Effector memory CD8-positive, alpha-beta T cell (primary cell): ENCODE measurements around the gene TAB2.

Experiments
- ATAC-seq: fragments of 150-1000 bp; cut with Tn5 transposase; replicated peaks from 2 replicates; pipeline ENCODE4 v1.10.0; 2021; ENCODE audit warnings: mild to moderate bottlenecking, moderate library complexity
- DNase-seq, 3 experiments: peaks; one replicate each; pipeline ENCODE4 v3.0.0; 2021
- H3K27ac Mint-ChIP-seq, 2 donors: one replicate each; pipeline ENCODE4 v1.8.0; 2022; ENCODE audit warnings: mild to moderate bottlenecking in 2 of 2, mixed read lengths in 2 of 2, moderate library complexity in 2 of 2
- H3K27me3 Mint-ChIP-seq, 2 donors: one replicate each; pipeline ENCODE4 v1.8.0; 2022; ENCODE audit warnings: mixed read lengths in 2 of 2
- H3K36me3 Mint-ChIP-seq: one replicate; pipeline ENCODE4 v1.8.0; 2022; ENCODE audit warnings: mild to moderate bottlenecking, moderate library complexity, mixed read lengths; ENCODE audit not compliant: insufficient read depth
- H3K4me1 Mint-ChIP-seq, 2 donors: one replicate each; pipeline ENCODE4 v1.8.0; 2022; ENCODE audit warnings: low read depth in 2 of 2, mixed read lengths in 2 of 2
- H3K4me3 Mint-ChIP-seq, 2 donors: one replicate each; pipeline ENCODE4 v1.8.0; 2022; ENCODE audit warnings: mild to moderate bottlenecking in 2 of 2, mixed read lengths in 2 of 2, moderate library complexity in 2 of 2
- H3K9me3 Mint-ChIP-seq, 2 donors: one replicate each; pipeline ENCODE4 v1.8.0; 2022; ENCODE audit warnings: mixed read lengths in 2 of 2

Gene TAB2

DNA sequence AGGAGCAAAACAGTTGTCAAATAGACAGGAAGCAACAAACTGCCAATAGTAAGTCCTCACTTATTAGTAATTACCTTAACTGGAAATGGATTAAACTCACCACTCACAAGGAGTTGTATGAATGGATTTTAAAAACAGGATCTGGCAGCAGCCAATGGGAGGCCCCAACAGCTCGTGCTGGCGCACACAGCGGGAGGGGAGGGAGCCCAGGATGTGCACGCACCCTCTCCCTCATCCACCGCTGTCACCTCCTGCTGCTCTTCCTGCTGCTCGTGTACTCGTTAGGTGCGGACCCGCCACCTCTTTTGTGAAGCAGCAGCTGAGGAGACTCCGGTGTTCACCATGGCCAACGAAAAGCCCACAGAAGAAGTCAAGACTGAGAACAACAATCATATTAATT is 82.5 kb downstream of the TAB2 start, which contains the start of gene SUMO4:
Gene SUMO4 (plus strand): TSS at position 213 of the 400 bp plus-strand sequence. CDS start 130 bp downstream, at position 343.
- DNase-seq (no peak), ATAC-seq (no peak)
- no peak within 1 kb of the TSS for H3K4me3 Mint-ChIP-seq
- H3K27ac Mint-ChIP-seq, result no peak within 1 kb of the TSS
- H3K27me3 Mint-ChIP-seq, result no peaks in the 10 kb centered on the region
- H3K9me3 Mint-ChIP-seq, result no peaks in the 10 kb centered on the region
- H3K4me1 Mint-ChIP-seq, result peaks cover 8 to 13% of the 10 kb centered on the region in 2 donors
- peaks cover 62% of the 10 kb centered on the region for H3K36me3 Mint-ChIP-seq

DNA sequence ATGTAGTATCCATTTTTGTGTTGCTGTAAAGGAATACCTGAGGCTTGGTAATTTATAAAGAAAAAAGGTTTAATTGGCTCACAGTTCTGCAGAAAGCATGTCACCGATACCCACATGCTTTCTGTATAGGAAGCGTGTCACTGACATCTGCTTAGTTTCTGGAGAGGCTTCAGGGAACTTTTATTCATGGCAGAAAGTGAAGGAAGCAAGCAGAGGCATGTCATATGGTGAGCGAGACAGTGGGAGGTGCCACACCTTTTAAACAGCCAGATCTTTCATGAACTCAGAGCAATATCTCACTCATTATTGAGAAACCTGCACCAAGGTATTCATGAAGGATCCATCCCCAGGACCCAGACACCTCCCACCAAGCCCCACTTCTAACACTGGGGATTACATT is 86.0 kb downstream of the TAB2 start:
- Mint-ChIP-seq H3K27ac (no peak overlapping the region), H3K36me3 (peaks cover 44% of the 10 kb centered on the region), H3K4me3 (no peak overlapping the region), H3K27me3 (no peaks in the 10 kb centered on the region), H3K4me1 (peaks cover 4 to 5% of the 10 kb centered on the region in 2 donors), H3K9me3 (no peaks in the 10 kb centered on the region)
- DNase-seq (no peak), ATAC-seq (no peak)

- H3K9me3 Mint-ChIP-seq, result no peaks in the 10 kb centered on the region
- H3K4me1 Mint-ChIP-seq, result peaks cover 4 to 5% of the 10 kb centered on the region in 2 donors
- ATAC-seq (no peak), DNase-seq (no peak)
- peaks cover 40% of the 10 kb centered on the region for H3K36me3 Mint-ChIP-seq
- no peak overlapping the region for H3K4me3 Mint-ChIP-seq
- H3K27me3 Mint-ChIP-seq, result no peaks in the 10 kb centered on the region
- peak overlapping the region; percentile 32 to 60 for H3K27ac Mint-ChIP-seq
Observed at GRCh38 chr6:149405823-149406765, 88.6 kb downstream of the TAB2 start.

DNA sequence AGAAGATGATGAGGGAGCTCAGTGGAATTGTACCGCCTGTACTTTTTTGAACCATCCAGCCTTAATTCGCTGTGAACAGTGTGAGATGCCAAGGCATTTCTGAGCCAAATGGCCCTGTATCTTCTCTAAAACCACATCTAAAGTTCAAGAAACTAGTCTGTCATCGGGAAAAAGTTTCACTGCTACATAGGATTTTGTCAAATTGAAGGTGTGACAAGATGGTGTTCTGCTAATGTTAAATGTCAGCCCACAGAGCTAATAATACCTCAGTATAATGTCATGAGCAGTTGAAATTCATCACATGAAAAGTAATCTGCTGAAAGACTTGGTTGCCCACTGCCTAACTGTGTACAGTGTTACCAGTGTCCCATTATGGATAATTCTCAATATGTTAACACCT is 92.1 kb downstream of the TAB2 start:
- H3K27ac Mint-ChIP-seq, result no peak overlapping the region
- H3K36me3 Mint-ChIP-seq, result peaks cover 17% of the 10 kb centered on the region

DNA sequence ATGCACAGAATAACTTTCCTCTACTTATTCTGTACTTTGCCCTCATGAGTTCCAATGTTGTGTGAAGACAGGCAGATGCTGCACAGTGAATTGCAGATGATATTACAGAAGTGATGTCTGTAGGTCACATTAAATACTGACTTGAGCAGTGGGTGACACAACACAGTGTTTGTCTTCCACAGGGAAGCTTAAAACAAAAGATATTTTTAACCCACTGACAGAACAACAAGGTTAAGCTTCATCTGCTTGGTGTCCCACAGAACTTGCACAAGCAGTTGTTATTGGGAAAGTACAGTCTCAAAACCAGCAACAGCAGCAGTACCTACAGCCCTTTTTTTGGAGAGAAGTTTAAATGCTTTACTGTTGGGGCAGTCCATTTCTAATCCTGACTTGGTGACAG is 93.0 kb downstream of the TAB2 start:
- H3K4me1 Mint-ChIP-seq, result peaks cover under 1% of the 10 kb centered on the region in 2 donors

More for the DNA sequence above, 92.1 kb downstream of the TAB2 start:
- Mint-ChIP-seq H3K4me3 (no peak overlapping the region), H3K27me3 (no peaks in the 10 kb centered on the region), H3K9me3 (no peaks in the 10 kb centered on the region), H3K4me1 (peaks cover 4 to 5% of the 10 kb centered on the region in 2 donors)
- ATAC-seq (no peak), DNase-seq (no peak)

DNA sequence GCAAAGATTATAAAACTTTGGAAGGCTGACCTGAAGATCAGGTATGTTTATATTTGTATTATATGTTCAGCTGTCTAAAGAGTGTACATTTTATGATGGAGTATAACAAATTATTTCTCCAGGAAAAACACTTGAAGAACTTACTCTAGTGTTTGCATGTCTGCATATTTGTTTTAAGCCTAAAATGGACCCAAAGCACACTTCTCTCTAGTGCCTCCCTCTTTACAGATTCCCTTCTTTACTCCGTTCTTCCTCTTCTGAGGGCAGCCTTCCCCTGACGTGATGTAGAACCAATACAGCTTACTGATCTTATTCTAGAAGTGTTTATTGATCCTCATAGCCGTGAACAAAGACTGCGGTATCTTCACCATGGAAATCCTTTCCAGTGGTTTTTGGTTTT is 96.5 kb downstream of the TAB2 start:
- Mint-ChIP-seq H3K36me3 (peaks cover 6% of the 10 kb centered on the region), H3K27ac (no peak overlapping the region), H3K4me1 (no peaks in the 10 kb centered on the region), H3K4me3 (no peak overlapping the region), H3K27me3 (no peaks in the 10 kb centered on the region), H3K9me3 (no peaks in the 10 kb centered on the region)
- DNase-seq, result no peak
- no peak for ATAC-seq

More for the DNA sequence above, 93.0 kb downstream of the TAB2 start:
- H3K36me3 Mint-ChIP-seq, result peaks cover 17% of the 10 kb centered on the region
- H3K9me3 Mint-ChIP-seq, result no peaks in the 10 kb centered on the region
- H3K27ac Mint-ChIP-seq, result peak overlapping the region in 1 of 2 donors; percentile 67
- DNase-seq, result no peak
- H3K4me3 Mint-ChIP-seq, result no peak overlapping the region
- no peak for ATAC-seq
- H3K27me3 Mint-ChIP-seq, result no peaks in the 10 kb centered on the region

GRCh38 chr6:149414821-149415220 is 97.3 kb downstream of the TAB2 start:
- Mint-ChIP-seq H3K4me3 (no peak overlapping the region), H3K36me3 (peaks cover 6% of the 10 kb centered on the region), H3K4me1 (no peaks in the 10 kb centered on the region), H3K9me3 (no peaks in the 10 kb centered on the region), H3K27me3 (no peaks in the 10 kb centered on the region), H3K27ac (no peak overlapping the region)
- DNase-seq (no peak), ATAC-seq (no peak)

GRCh38 chr6:149419696-149420404 is 102.3 kb downstream of the TAB2 start:
- Mint-ChIP-seq H3K27me3 (peaks cover 6 to 18% of the 10 kb centered on the region in 2 donors), H3K4me1 (no peaks in the 10 kb centered on the region), H3K36me3 (no peaks in the 10 kb centered on the region), H3K4me3 (no peak overlapping the region), H3K9me3 (no peaks in the 10 kb centered on the region), H3K27ac (no peak overlapping the region)
- no peak for DNase-seq
- no peak for ATAC-seq

- H3K36me3 Mint-ChIP-seq, result no peaks in the 10 kb centered on the region
- H3K4me3 Mint-ChIP-seq, result no peak overlapping the region
- H3K27ac Mint-ChIP-seq, result no peak overlapping the region
- ATAC-seq (no peak), DNase-seq (no peak)
- no peaks in the 10 kb centered on the region for H3K4me1 Mint-ChIP-seq
- H3K9me3 Mint-ChIP-seq, result no peaks in the 10 kb centered on the region
- H3K27me3 Mint-ChIP-seq, result peaks cover 6 to 28% of the 10 kb centered on the region in 2 donors
Observed at GRCh38 chr6:149421132-149421531, 103.6 kb downstream of the TAB2 start.

DNA sequence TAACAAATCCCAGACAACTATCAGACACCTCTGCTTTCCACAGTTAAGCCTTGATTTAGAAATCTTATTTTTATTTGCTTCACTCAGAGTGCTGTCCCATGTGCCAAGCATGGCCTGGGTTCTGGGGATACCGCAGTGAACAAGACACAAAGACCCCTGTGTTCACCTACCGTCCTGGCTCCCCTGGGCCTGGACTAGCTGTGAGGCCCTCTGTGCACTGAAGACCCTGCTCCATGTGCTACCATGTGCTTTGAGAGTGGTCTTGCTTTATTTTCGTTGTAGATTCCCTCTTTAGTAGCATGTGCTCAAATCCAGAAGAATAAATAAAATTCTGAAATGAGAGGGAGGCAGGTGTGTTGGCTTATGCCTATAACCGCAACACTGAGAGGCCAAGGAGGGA is 105.1 kb downstream of the TAB2 start:
- Mint-ChIP-seq H3K27ac (no peak overlapping the region), H3K4me3 (no peak overlapping the region), H3K27me3 (peaks cover 6 to 28% of the 10 kb centered on the region in 2 donors), H3K4me1 (no peaks in the 10 kb centered on the region), H3K36me3 (no peaks in the 10 kb centered on the region), H3K9me3 (no peaks in the 10 kb centered on the region)
- ATAC-seq (no peak), DNase-seq (no peak)

- Mint-ChIP-seq H3K9me3 (no peaks in the 10 kb centered on the region), H3K27me3 (peaks cover 6 to 28% of the 10 kb centered on the region in 2 donors), H3K27ac (peak overlapping the region; percentile 30 to 77), H3K4me3 (no peak overlapping the region), H3K36me3 (no peaks in the 10 kb centered on the region), H3K4me1 (peaks cover 0 to 2% of the 10 kb centered on the region in 2 donors)
- ATAC-seq (no peak), DNase-seq (no peak)
Observed at GRCh38 chr6:149423964-149424440, 106.5 kb downstream of the TAB2 start.

- H3K4me3 Mint-ChIP-seq, result no peak overlapping the region
- no peaks in the 10 kb centered on the region for H3K36me3 Mint-ChIP-seq
- peaks cover 0 to 2% of the 10 kb centered on the region in 2 donors for H3K4me1 Mint-ChIP-seq
- DNase-seq, result no peak
- no peaks in the 10 kb centered on the region for H3K9me3 Mint-ChIP-seq
- peaks cover 6 to 28% of the 10 kb centered on the region in 2 donors for H3K27me3 Mint-ChIP-seq
- ATAC-seq, result no peak
- peak overlapping the region in 1 of 2 donors; percentile 8 for H3K27ac Mint-ChIP-seq
Observed at GRCh38 chr6:149425224-149425623, 107.7 kb downstream of the TAB2 start.

DNA sequence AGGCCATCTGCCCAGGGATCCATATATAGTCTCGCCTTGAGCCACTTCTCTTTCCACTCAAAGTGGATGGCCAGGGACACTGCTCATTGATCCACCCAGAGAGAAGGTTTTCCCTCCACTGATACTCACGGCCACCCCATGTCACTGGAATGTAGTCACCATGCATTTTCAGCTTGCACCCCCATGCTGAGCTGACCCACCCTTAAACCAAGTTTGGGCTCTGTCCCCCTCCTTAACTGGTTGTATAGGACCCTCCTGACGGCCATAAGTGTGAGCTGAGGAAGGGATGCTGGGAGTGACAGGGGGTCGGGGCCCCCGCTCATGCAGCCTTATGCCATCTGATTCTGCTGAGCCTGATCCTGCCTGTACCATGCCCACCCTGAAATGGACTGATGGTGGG is 108.2 kb downstream of the TAB2 start:
- ATAC-seq, result no peak
- H3K27me3 Mint-ChIP-seq, result peaks cover 6 to 28% of the 10 kb centered on the region in 2 donors
- H3K36me3 Mint-ChIP-seq, result no peaks in the 10 kb centered on the region
- DNase-seq, result no peak
- H3K4me1 Mint-ChIP-seq, result peaks cover 0 to 2% of the 10 kb centered on the region in 2 donors
- no peak overlapping the region for H3K4me3 Mint-ChIP-seq
- peak overlapping the region in 1 of 2 donors; percentile 8 for H3K27ac Mint-ChIP-seq
- H3K9me3 Mint-ChIP-seq, result no peaks in the 10 kb centered on the region
